OCI-LY3 (cell line): ENCODE measurements around the gene NRXN3.

ENCODE experiments used
- H2AFZ ChIP-seq: fragments of 200-600, 300-600 bp; shearing (Covaris generic); 2 replicates; pipeline ENCODE4 v1.6.0; 2014; ENCODE audit warnings: antibody characterized with exemption, low read depth, low read length
- H3K27ac ChIP-seq: fragments of 200-600, 300-600 bp; sonication (generic); 2 replicates; pipeline ENCODE4 v1.5.1; 2014; ENCODE audit warnings: mild to moderate bottlenecking, low read length, moderate library complexity, mixed read lengths
- H3K27me3 ChIP-seq: fragments of 200-600, 300-600 bp; sonication (generic); 2 replicates; pipeline ENCODE4 v1.6.1; 2014; ENCODE audit warnings: low read depth, low read length, mixed read lengths
- H3K36me3 ChIP-seq: fragments of 200-600, 300-600 bp; sonication (generic); replicated peaks from 2 replicates; pipeline ENCODE3; 2014; ENCODE audit warnings: low read depth, low read length, mixed read lengths
- H3K4me1 ChIP-seq: fragments of 300-600, 200-600 bp; sonication (generic); 2 replicates; pipeline ENCODE4 v1.6.1; 2014; ENCODE audit warnings: low read length, mixed read lengths
- H3K4me2 ChIP-seq: fragments of 200-600, 300-600 bp; sonication (generic); 2 replicates; pipeline ENCODE4 v1.6.1; 2014; ENCODE audit warnings: low read length, mixed read lengths
- H3K4me3 ChIP-seq: fragments of 300-600, 200-600 bp; sonication (generic); 2 replicates; pipeline ENCODE4 v1.5.1; 2014; ENCODE audit warnings: antibody characterized with exemption, mild to moderate bottlenecking, low read length, moderate library complexity
- H3K79me2 ChIP-seq: fragments of 300-600, 200-600 bp; shearing (Covaris generic); 2 replicates; pipeline ENCODE4 v1.6.1; 2014; ENCODE audit warnings: mild to moderate bottlenecking, low read length, mixed read lengths
- H3K9ac ChIP-seq: fragments of 300-600, 200-600 bp; shearing (Covaris generic); 2 replicates; pipeline ENCODE4 v1.6.0; 2014; ENCODE audit warnings: mild to moderate bottlenecking, low read length, moderate library complexity
- H3K9me3 ChIP-seq: fragments of 200-600, 300-600 bp; shearing (Covaris generic); 2 replicates; pipeline ENCODE4 v1.6.1; 2014; ENCODE audit warnings: low read length, mixed read lengths; ENCODE audit not compliant: insufficient read depth
- H4K20me1 ChIP-seq: fragments of 200-600, 300-600 bp; sonication (generic); 2 replicates; pipeline ENCODE4 v1.6.1; 2016; ENCODE audit warnings: low read length, mixed read lengths; ENCODE audit not compliant: insufficient read depth
- EZH2phosphoT487 ChIP-seq: fragments of 200-600 bp; shearing (Covaris generic); IDR thresholded peaks from 2 replicates; pipeline ENCODE4 v1.6.1; 2018; ENCODE audit warnings: antibody characterized with exemption, mixed run types, low read depth
- TF ChIP-seq, protein P1 (sequence below): fragments of 200-600, 300-600 bp; sonication (generic); IDR thresholded peaks from 2 replicates; pipeline ENCODE4 v1.5.1; 2014; ENCODE audit warnings: antibody characterized with exemption, low read length, low read depth

Gene NRXN3

DNA sequence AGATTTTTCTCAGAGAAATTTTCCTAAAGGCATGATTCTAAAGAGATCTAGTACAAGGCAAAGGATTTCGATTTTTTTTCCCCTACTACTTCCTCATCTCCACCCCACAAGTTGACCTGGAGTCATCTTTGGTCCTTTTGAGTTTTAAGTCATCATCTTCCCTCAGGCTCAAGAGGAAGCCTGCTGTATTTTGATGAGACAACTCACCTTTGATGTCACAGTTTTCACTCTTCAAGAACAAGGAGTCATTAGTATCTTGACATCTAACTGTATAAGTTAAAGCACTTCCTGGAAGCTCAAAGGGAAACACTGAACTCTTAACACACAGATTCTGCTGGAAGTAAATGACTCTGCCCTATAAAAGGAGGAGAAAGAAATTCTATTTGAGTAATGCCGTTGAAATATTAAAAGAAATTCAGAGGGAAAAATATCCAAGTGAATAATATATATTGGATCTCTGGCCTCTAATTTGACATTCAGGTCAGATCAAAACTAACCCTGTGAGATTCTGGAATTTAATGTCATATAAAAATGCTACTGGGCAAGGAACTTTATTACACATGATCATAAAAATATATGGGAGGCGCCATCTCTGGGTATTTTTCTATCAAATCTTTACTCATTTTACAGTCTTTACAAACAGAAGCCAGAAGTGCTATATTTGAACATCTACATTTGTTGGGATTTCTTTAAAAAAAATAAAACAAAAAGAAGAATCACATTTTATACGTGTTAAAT, 435.0 kb downstream of the NRXN3 start:
- no peak overlapping the region for H3K9ac ChIP-seq
- no peak overlapping the region for H3K27ac ChIP-seq
- H3K79me2 ChIP-seq = no peaks in the 10 kb centered on the region
- H3K4me3 ChIP-seq = no peak overlapping the region
- TF ChIP-seq, protein P1, sequence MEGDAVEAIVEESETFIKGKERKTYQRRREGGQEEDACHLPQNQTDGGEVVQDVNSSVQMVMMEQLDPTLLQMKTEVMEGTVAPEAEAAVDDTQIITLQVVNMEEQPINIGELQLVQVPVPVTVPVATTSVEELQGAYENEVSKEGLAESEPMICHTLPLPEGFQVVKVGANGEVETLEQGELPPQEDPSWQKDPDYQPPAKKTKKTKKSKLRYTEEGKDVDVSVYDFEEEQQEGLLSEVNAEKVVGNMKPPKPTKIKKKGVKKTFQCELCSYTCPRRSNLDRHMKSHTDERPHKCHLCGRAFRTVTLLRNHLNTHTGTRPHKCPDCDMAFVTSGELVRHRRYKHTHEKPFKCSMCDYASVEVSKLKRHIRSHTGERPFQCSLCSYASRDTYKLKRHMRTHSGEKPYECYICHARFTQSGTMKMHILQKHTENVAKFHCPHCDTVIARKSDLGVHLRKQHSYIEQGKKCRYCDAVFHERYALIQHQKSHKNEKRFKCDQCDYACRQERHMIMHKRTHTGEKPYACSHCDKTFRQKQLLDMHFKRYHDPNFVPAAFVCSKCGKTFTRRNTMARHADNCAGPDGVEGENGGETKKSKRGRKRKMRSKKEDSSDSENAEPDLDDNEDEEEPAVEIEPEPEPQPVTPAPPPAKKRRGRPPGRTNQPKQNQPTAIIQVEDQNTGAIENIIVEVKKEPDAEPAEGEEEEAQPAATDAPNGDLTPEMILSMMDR = no peak
- TF ChIP-seq EZH2phosphoT487 = no peak
- H3K9me3 ChIP-seq = no peaks in the 10 kb centered on the region
- H3K4me1 ChIP-seq = no peaks in the 10 kb centered on the region
- no peaks in the 10 kb centered on the region; the same call in 1 of the 2 replicates for H4K20me1 ChIP-seq
- no peak overlapping the region for H3K4me2 ChIP-seq
- H3K36me3 ChIP-seq = no peaks in the 10 kb centered on the region
- no peak overlapping the region for H2AFZ ChIP-seq
- 0 out of 2 replicates have a peak, but pooled peaks cover 3% of the 10 kb centered on the region for H3K27me3 ChIP-seq

DNA sequence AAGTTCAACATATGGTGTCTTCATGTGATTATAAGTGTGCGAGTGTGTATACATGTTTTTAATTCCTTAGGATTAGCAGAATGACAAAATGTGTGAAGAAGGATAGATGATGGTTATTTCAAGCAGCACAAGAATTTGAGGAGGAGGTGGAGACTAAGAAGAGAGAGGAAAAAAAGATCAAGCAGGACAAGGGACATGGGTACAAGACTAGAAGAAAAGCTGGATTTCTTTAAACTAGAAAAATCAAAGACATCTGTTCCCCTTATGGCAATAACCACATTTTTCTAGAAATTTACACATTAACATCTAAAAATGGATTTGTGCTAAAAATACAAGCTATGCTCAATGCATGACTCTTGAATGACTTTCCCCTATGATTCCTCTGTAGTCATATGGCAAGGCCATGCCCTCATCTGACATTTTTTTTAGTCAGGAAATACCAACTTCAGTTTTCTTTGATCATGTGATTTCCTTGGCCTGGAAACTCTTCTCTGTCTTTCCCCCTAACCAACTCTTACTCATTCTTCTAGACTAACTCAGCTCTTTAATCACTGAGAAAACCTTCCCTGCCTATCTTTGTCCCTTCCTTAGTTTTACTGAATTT, 435.8 kb downstream of the NRXN3 start:
- no peak overlapping the region for H3K9ac ChIP-seq
- no peak overlapping the region for H3K27ac ChIP-seq
- no peaks in the 10 kb centered on the region for H3K4me1 ChIP-seq
- H3K4me2 ChIP-seq = no peak overlapping the region
- TF ChIP-seq, protein P1 = no peak
- no peak for TF ChIP-seq EZH2phosphoT487
- H2AFZ ChIP-seq = no peak overlapping the region
- H4K20me1 ChIP-seq = no peaks in the 10 kb centered on the region; the same call in 1 of the 2 replicates
- H3K9me3 ChIP-seq = no peaks in the 10 kb centered on the region
- H3K36me3 ChIP-seq = no peaks in the 10 kb centered on the region
- no peak overlapping the region for H3K4me3 ChIP-seq
- no peaks in the 10 kb centered on the region for H3K79me2 ChIP-seq
- H3K27me3 ChIP-seq = 0 out of 2 replicates have a peak, but pooled peaks cover under 1% of the 10 kb centered on the region

DNA sequence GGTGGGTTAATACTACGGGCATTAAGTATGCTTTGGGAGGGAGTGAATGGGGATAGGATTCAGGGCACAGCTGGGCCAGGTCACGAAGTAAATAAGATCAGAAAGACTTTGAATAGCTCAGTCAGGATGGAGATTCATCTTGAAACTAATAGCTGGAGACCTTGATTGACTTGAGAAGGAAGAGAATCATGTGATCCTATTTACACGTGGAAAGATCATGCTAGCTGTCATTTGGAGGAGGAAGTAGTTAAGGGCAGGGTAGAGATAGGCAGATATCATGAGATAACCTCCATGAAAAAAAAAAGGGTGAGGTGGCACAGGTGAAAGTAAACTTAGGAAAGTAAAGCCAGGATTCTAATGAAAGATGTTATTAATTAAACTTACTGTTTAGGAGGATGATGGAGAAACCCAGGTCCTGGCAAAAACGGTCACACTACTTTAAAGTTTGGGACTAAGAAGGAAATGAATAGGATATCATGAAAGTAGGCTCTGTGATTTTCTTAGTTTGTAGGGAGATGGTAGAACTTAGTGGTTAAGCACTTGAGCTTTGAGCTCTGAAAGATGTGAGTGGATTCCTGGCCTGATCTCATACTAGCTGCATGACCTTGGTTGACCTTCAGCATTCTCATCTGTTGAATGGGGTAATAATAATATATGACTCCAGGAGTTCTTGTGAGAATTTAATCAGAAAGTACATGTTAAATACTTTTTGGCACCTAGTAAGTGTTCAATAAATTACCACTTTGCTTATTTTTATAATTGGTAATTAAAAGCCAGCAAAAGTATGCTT, 439.0 kb downstream of the NRXN3 start:
- Histone ChIP-seq H3K9ac (no peak overlapping the region), H3K27ac (no peak overlapping the region), H2AFZ (no peak overlapping the region), H3K4me1 (no peaks in the 10 kb centered on the region), H4K20me1 (no peaks in the 10 kb centered on the region; the same call in 1 of the 2 replicates), H3K4me3 (no peak overlapping the region), H3K36me3 (no peaks in the 10 kb centered on the region), H3K79me2 (no peaks in the 10 kb centered on the region), H3K27me3 (no peaks in the 10 kb centered on the region), H3K9me3 (no peaks in the 10 kb centered on the region), H3K4me2 (no peak overlapping the region)
- TF ChIP-seq EZH2phosphoT487 = no peak
- TF ChIP-seq, protein P1 = no peak

DNA sequence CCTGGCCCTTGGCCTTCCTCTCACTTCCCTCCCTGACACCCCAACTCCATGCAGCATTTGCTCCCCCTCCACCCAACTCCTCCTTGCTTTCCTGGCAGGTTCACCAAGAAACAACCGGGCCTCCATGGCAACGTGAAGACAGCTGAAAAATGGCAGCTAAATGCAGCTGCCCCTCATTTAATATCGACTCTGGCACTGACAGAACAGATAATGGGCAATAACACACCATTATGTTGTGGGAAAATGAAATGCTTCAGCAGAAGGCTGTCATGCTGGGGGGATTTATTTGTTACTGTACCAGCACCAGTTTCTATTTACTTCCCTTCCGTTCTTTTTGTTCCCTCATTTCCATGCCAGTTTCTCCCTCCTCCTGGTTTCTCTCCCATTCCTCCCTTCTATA, 440.8 kb downstream of the NRXN3 start:
- TF ChIP-seq EZH2phosphoT487 = no peak
- TF ChIP-seq, protein P1 = no peak
- Histone ChIP-seq H3K27me3 (no peaks in the 10 kb centered on the region), H2AFZ (no peak overlapping the region), H3K79me2 (no peaks in the 10 kb centered on the region), H3K4me3 (no peak overlapping the region), H4K20me1 (no peaks in the 10 kb centered on the region; the same call in 1 of the 2 replicates), H3K4me2 (no peak overlapping the region), H3K4me1 (no peaks in the 10 kb centered on the region), H3K36me3 (no peaks in the 10 kb centered on the region), H3K9me3 (no peaks in the 10 kb centered on the region), H3K27ac (no peak overlapping the region), H3K9ac (no peak overlapping the region)
